ENCODE measurements around the gene TBC1D28. TPM values are rescaled to one million over a fixed set of nuclear protein-coding genes. Genes with fewer than 3 reads are reported as not detected.
"Not testable (repeated sequence)": the region's sequence is repeated elsewhere in the genome, so short reads cannot be mapped to it uniquely, and the experiment has no call there.

TBC1D28 gene
- total RNA-seq, 1 donor from 2014 or later = not detected

GRCh38 chr17:18617613-18618012 lies 26.6 kb downstream of the TBC1D28 start:
- not testable (repeated sequence) for H3K79me2 ChIP-seq (ENCODE audit: insufficient read depth, low read length); H3K9ac ChIP-seq (ENCODE audit: low read length); H3K4me2 ChIP-seq (ENCODE audit: low read length); H3K36me3 Mint-ChIP-seq (ENCODE audit: low read depth, unreplicated experiment); H3K27me3 ChIP-seq (ENCODE audit: insufficient read depth, low read length); H3K27ac ChIP-seq (ENCODE audit: low read depth, low read length); H4K20me1 ChIP-seq (ENCODE audit: insufficient read depth, low read length); H3K4me1 ChIP-seq (ENCODE audit: insufficient read depth, low read length); H3K36me3 ChIP-seq (ENCODE audit: insufficient read depth, low read length); H3K27ac Mint-ChIP-seq (ENCODE audit: unreplicated experiment); H3K4me3 ChIP-seq (ENCODE audit: insufficient read depth, low read depth, low read length); H2AFZ ChIP-seq (ENCODE audit: low read depth, low read length); H3K27me3 Mint-ChIP-seq (ENCODE audit: low read depth, unreplicated experiment); FAIRE-seq; H3K9me3 Mint-ChIP-seq (ENCODE audit: unreplicated experiment); H3K4me3 Mint-ChIP-seq (ENCODE audit: unreplicated experiment); H3K9me3 ChIP-seq (ENCODE audit: insufficient read depth, low read depth, low read length); DNase-seq (ENCODE audit: low read depth); H3K4me1 Mint-ChIP-seq (ENCODE audit: low read depth, unreplicated experiment)

GRCh38 chr17:18613016-18613415 lies 31.2 kb downstream of the TBC1D28 start:
- not testable (repeated sequence) for H3K4me1 ChIP-seq (ENCODE audit: insufficient read depth, low read length); H3K9ac ChIP-seq (ENCODE audit: low read length); H3K4me3 ChIP-seq (ENCODE audit: insufficient read depth, low read depth, low read length); H3K4me1 Mint-ChIP-seq (ENCODE audit: low read depth, unreplicated experiment); FAIRE-seq; H4K20me1 ChIP-seq (ENCODE audit: insufficient read depth, low read length); H3K79me2 ChIP-seq (ENCODE audit: insufficient read depth, low read length); H3K4me2 ChIP-seq (ENCODE audit: low read length); H3K9me3 ChIP-seq (ENCODE audit: insufficient read depth, low read depth, low read length); H3K9me3 Mint-ChIP-seq (ENCODE audit: unreplicated experiment); H3K27ac ChIP-seq (ENCODE audit: low read depth, low read length); H2AFZ ChIP-seq (ENCODE audit: low read depth, low read length); H3K27ac Mint-ChIP-seq (ENCODE audit: unreplicated experiment); DNase-seq (ENCODE audit: low read depth); H3K36me3 ChIP-seq (ENCODE audit: insufficient read depth, low read length); H3K36me3 Mint-ChIP-seq (ENCODE audit: low read depth, unreplicated experiment); H3K4me3 Mint-ChIP-seq (ENCODE audit: unreplicated experiment); H3K27me3 ChIP-seq (ENCODE audit: insufficient read depth, low read length); H3K27me3 Mint-ChIP-seq (ENCODE audit: low read depth, unreplicated experiment)

DNA sequence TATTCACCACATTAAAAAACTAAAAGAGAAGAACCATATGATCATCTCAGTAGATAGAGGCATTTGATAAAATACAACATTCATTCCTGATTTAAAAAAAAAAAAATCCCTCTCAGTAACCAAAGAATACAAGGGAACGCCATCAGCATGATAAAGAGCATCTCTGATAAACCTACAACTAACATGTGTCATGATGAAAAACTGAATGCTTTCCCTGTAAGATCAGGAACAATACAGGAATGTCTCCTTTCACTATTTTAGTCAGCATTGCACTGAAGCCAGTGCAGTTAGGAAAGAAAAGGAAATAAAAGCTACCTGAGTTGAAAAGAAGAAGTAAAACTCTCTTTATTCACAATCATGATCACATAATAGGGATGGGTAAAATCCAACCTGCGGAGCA lies 51.1 kb downstream of the TBC1D28 start:
- H3K27me3 Mint-ChIP-seq (ENCODE audit: low read depth, unreplicated experiment); FAIRE-seq; H3K4me3 ChIP-seq (ENCODE audit: insufficient read depth, low read depth, low read length): not testable (repeated sequence)

More for the DNA sequence above, 51.1 kb downstream of the TBC1D28 start:
- not testable (repeated sequence) for H3K79me2 ChIP-seq (ENCODE audit: insufficient read depth, low read length); H4K20me1 ChIP-seq (ENCODE audit: insufficient read depth, low read length); H3K4me2 ChIP-seq (ENCODE audit: low read length); H3K9me3 ChIP-seq (ENCODE audit: insufficient read depth, low read depth, low read length); DNase-seq (ENCODE audit: low read depth); H3K4me1 ChIP-seq (ENCODE audit: insufficient read depth, low read length); H3K27ac ChIP-seq (ENCODE audit: low read depth, low read length); H3K4me3 Mint-ChIP-seq (ENCODE audit: unreplicated experiment); H3K36me3 ChIP-seq (ENCODE audit: insufficient read depth, low read length); H3K36me3 Mint-ChIP-seq (ENCODE audit: low read depth, unreplicated experiment); H2AFZ ChIP-seq (ENCODE audit: low read depth, low read length); H3K27ac Mint-ChIP-seq (ENCODE audit: unreplicated experiment); H3K9me3 Mint-ChIP-seq (ENCODE audit: unreplicated experiment); H3K9ac ChIP-seq (ENCODE audit: low read length); H3K27me3 ChIP-seq (ENCODE audit: insufficient read depth, low read length); H3K4me1 Mint-ChIP-seq (ENCODE audit: low read depth, unreplicated experiment)

Other genes starting within 250 kb of the TBC1D28 start
- gene LGALS9C, start 167.6 kb downstream of the TBC1D28 start, total RNA-seq = not detected in 2 replicates
- gene FOXO3B, start 37.9 kb upstream of the TBC1D28 start, total RNA-seq = 7.1 and 9.8 TPM in 2 replicates
- gene FBXW10, start 99.7 kb upstream of the TBC1D28 start, total RNA-seq = not detected in 2 replicates
- 39.0 and 42.6 TPM in 2 replicates for gene TVP23B, start 136.8 kb upstream of the TBC1D28 start, total RNA-seq
- gene PRPSAP2, start 213.7 kb upstream of the TBC1D28 start, total RNA-seq = 34.0 and 50.6 TPM in 2 replicates

Data from astrocyte (in vitro differentiated cells and primary cell).